Caki2 (cell line): ENCODE results near the gene ENKUR. TPM values are rescaled to one million over a fixed set of nuclear protein-coding genes. Genes with fewer than 3 reads are reported as not detected.
"Not testable (repeated sequence)": the region's sequence is repeated elsewhere in the genome, so short reads cannot be mapped to it uniquely, and the experiment has no call there.

Source experiments
- DNase-seq: peaks from one replicate; pipeline ENCODE4 v3.0.0-alpha.2; 2015; ENCODE audit warnings: low read depth
- in situ Hi-C: cut with HindIII; loops from 2 replicates; pipeline ENCODE4 v1.10.0; 2016; ENCODE audit warnings: low sequenced_read_pairs, low pct_unique_long_range_greater_than_20kb, mixed read lengths
- total RNA-seq: library from RNA; depleted of rRNA; stranded (reverse); fragments of >200 nt; shearing (Covaris generic); gene quantifications from 2 replicates; pipeline ENCODE4 v1.2.3, GENCODE V29; 2014; ENCODE audit warnings: low replicate concordance

ENKUR gene
- total RNA-seq, 1 experiment from 2014 or later: 0.07 TPM

- in situ Hi-C loops: no loop called here
- no peak for DNase-seq
Observed at GRCh38 chr10:24984906-24985305, 31.1 kb downstream of the ENKUR start.

- in situ Hi-C loops: no loop called here
- DNase-seq: no peak
Observed at GRCh38 chr10:24983946-24984345, 32.0 kb downstream of the ENKUR start.

DNA sequence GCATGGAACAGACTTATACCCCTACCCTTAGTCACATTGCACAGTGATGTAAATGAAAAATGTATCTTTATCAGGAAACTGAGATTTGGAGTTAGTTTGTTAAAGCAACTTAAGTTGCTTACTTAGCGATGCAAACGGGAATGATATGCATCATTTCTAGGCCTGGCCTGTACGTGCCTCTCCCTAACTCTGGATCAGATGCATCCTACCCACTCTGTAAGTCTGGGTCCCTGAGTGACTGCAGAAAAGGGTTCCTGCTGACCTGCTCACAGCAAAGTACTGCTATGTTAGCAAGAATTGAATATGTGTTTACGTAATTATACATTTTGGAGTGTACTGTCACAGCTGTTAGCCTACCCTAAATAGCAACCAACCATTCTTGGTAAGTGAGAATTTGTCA, 32.8 kb downstream of the ENKUR start:
- no peak for DNase-seq
- in situ Hi-C loops: no loop called here

DNA sequence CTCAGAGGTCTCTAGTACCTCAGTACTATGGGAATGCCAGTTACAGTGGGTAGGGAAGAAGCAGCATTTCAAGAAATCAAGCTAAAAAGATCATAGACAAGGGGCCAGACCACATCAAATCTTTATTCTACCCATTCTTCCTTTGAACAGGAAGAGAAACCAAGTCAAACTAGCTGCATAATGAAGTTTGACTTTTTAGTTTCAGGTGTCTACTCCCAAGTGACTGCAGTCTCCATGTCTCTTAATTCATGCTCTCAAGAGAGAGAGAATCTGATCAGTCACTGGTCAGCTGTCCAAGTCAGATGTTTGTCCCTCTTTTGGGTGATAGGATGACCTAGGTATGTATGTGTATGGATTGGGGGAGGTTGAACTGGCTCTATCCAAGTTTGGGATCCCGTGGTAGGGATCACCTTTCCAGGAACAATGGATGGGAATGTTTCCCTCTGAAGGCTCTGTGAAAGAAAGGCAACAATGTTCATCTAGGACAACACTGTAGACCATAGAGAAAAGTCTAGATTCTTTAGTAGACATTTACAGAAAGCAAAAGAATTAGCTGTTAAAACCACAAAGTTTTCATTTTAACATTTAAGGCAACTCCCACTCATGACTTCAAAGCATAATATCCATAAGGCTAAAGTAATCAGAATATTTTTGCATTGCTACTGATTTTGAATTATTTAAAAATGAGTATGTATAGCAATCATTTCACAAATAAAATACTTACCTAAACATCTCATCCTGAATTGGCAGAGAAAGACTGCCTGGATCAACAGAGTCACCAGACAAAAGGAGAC, 33.4 kb downstream of the ENKUR start:
- in situ Hi-C loops: no loop called here

GRCh38 chr10:24981161-24981710, 34.7 kb downstream of the ENKUR start:
- DNase-seq: no peak
- in situ Hi-C loops: no loop called here

More for the DNA sequence above, 33.4 kb downstream of the ENKUR start:
- DNase-seq: no peak

GRCh38 chr10:24979685-24980084, 36.3 kb downstream of the ENKUR start:
- in situ Hi-C loops: no loop called here
- no peak for DNase-seq

- no peak for DNase-seq
Observed at GRCh38 chr10:24974976-24975375, 41.0 kb downstream of the ENKUR start.

GRCh38 chr10:24973163-24973562, 42.8 kb downstream of the ENKUR start:
- no peak for DNase-seq
- in situ Hi-C loops: no loop called here

More at GRCh38 chr10:24974976-24975375, 41.0 kb downstream of the ENKUR start:
- in situ Hi-C loops: no loop called here

GRCh38 chr10:24971374-24971773, 44.6 kb downstream of the ENKUR start:
- DNase-seq: no peak
- in situ Hi-C loops: no loop called here

- in situ Hi-C loops: no loop called here
- no peak for DNase-seq
Observed at GRCh38 chr10:24969841-24970281, 46.1 kb downstream of the ENKUR start.

GRCh38 chr10:24968951-24969350, 47.0 kb downstream of the ENKUR start:
- in situ Hi-C loops, DNase-seq: not testable (repeated sequence)

DNA sequence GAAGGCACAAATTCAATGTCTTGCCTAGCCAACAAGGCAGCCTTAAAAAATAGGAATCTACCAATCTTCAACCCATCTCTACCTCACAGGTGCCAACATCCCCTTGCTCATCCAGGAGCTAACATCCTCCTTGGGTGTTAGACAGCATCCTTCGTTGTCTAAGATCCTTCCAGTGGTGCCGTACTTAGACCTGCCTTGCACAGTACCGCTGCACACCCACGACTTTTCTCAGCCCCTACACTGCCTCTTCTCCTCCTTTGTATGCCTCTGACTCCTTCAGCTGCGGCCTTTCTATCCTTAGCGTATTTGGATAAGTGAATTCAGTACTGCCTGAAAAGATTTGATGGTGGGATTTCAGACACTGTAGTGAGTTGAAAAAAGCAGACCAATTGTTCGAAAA, 47.6 kb downstream of the ENKUR start:
- DNase-seq: no peak
- in situ Hi-C loops: no loop called here

DNA sequence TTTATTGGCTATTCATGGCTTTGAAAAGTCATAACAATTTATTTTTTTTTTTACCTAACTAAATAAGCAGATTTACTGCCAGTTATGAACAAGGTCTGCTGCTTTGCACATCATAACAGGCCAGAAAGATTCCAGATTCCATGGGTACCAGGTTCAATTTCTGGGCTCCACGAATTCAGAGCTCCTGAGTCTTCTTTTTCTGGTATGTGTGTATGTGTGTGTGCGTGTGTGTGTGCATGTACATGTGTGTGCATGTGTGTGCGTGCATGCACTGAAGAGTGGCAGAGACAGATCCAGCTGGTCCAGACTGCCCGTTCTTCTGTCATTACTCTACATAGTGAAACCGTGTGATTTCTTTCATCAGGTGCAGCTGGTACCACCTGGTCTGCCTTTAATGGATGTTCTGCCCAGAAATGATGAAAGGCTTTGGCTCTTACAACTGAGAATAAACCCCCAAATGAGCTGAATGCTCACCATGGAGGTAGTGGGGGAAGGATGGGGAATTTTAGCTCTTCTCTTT, 48.9 kb downstream of the ENKUR start:
- in situ Hi-C loops: no loop called here
- DNase-seq: no peak

GRCh38 chr10:24965051-24965450, 50.9 kb downstream of the ENKUR start:
- in situ Hi-C loops: no loop called here
- no peak for DNase-seq

GRCh38 chr10:24963521-24964041, 52.4 kb downstream of the ENKUR start:
- in situ Hi-C loops: no loop called here
- peak; percentile 66 for DNase-seq

DNA sequence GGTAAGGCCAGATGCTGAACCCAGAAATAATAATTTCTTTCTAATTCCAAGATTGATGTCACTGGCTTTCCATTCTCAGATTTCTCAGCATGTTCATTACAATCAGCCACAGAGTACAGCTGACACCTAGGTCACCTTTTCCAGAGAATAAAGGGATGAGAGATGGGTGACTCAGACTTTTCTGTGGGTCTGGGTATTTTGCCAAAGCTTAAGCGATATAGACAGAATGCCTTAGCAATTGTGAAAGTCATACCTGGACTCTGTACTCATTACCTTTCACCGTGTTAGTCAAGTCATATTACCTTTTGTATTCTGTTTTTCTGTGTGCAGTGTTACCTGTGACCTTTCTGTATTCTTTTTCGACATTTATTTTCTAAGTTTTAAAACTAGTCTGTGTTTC, 53.0 kb downstream of the ENKUR start:
- peak; percentile 86 for DNase-seq
- in situ Hi-C loops: no loop called here

- DNase-seq: no peak
- in situ Hi-C loops: no loop called here
Observed at GRCh38 chr10:24961582-24961981, 54.4 kb downstream of the ENKUR start.

- in situ Hi-C loops: no loop called here
- no peak for DNase-seq
Observed at GRCh38 chr10:24959382-24959730, 56.6 kb downstream of the ENKUR start.

GRCh38 chr10:24958721-24959381, 57.1 kb downstream of the ENKUR start:
- no peak for DNase-seq
- in situ Hi-C loops: no loop called here
